GM19438 (cell line): ENCODE measurements around the gene HS1BP3.

Source experiments
- ATAC-seq: cut with Tn5 transposase; IDR thresholded peaks from one replicate; pipeline ENCODE4 v1.9.1; 2021; ENCODE audit warnings: low read depth; ENCODE audit not compliant: unreplicated experiment

The HS1BP3 gene

DNA sequence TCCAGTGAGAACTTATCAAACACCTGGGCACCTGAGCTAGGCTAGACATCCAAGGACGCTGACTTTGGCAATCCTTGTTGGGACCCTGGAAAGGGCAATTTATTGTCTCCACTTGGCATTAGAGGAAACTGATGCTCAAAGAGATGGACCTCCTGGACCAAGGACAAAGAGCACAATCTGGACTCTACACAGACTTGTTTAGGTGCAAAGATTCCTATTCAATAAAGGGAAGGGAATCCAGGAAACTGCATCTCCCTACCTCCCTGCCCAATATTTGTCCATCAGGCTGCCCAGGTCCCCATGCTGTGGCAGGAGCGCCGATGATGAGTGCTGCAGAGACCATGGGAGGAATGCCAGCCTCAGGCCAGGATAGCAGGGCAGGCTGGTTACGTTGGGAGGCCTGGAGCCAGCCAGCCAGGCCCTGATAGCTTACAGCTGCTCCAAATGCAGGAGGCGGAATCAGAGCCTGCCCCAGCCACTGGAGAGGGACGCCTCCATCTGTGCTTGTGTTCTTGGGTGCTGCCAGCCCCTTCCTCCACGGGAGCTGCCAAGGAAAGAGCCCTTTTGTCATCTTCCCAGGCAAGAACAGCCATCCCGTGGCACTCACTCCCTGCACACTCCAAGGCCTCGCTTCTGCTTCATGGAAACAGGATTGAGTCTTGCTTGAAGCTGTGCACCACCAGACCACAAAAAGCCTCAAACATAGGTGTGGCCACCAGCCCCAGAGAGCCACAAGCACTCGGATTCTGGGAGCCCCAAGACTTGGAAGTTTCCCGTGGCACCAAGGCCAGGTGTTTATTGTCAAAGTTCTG is 60.0 kb downstream of the HS1BP3 start:
- ATAC-seq, result no peak

DNA sequence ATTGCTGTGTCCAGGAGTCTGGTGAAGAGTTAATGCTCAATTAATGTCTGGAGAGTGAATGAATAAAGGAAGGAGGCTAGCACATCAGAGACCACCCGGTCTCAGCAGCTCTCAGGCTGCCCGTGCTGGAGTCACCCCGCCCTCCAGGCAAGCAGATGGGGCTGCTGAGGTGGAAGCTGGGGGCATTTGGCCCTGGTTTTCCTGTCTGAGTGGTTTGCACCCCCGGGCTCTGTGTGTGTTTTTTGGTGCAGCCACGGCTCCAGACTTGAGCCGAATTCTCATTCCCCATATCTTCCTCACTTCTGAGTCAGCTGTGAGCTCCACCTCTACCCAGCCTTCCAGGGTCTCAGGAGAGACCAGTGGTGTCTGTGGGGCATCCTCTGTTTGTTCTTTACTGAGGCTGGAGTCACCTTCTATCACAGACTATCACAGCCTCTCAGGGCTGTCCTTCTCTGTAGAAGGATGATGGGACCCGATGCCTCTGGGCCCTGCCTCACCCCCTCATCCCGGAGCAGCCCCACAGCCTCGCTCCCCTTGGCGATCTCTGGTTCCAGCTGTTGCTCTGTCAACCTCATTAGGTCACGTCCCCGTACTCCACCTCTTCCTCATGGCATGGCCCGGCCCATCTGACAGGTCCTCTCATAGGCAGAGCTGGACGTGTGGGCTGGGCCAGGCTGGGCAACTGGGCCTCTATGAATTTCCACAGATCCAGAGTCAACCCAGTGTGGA is 60.8 kb downstream of the HS1BP3 start:
- ATAC-seq, result no peak

DNA sequence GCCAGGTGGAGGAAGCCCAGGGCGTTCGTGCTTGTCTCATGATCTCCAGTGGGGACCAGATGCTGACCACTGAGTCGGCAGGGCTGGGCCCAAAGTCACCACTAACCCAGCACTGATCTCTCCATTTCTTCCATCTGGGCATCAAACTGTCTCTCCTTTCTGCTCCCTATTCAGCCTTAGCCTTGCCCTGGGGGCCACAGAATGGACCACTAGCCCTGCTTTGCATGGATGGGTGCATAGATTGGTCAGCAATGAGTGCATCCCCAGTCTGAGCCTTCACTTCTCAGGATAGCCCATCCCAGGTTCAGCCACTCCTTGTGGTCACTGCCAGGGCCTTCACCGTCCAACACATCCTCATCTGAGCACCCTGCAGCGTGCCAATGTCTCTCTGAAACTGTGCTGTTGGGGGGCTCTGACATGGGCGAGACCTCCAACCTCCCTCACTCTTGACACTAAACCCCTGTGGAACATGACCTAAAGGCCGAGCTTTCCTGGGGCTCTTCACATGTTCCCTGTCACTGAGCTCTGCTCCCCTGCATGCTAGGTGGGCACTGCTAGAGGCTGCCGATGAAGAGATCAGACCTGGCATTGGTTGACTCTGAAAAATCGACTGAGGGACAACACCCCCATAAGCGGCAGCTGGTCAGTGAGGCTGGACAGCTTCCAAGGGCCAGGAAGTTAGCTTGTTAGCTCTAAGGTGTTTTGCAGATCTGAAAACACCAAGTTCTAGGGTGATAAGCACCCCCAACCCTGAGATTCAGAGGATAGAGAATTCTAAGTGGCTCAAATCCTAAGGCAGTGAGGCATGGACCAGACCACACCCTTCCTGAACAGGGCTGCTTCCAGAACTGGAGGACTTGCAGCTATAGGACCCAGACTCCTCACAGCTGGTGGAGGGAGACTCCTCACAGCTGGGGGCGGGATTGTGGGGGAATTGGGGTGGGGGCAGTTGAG is 61.7 kb downstream of the HS1BP3 start:
- no peak for ATAC-seq

DNA sequence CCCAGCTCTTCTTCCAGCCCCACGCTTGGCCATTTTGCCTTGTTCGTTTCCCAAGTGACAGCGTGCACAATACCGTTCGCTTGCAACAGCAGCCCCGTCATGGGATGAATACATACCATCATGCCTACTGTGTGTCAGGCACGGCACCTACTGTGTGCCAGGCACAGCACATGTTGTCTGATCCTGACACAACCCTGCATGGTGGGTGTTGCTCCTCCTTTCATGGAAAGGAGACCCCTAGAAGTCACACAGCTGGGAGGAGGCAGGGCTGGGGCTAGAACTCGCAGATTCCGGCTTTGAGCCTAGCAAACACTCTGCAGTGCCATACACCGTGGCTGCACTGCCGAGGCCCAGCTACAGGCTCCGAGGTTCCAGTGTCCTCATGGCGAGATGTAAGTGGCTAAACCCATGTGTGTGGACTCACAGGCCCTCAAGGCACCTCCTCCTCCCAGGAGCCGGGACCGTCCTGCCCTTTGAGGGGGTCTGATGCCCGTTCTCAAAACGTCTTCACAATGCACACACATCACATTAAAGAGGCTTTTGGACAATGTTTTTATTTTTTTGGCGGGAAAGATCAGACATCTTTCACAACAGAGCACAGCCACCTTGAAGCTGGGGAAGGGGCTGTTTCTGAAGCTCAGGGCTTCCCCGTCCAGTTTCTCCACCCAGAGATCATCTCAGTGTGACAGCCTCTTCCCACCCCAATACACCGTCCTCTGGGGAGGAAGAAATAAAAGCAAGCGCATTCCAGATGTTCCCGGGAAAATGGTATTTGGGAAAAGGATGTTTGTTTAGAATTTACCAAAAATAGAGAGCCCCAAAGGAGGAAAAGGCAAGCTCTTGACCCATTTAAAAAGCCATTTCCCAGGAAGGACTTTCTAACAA is 64.9 kb downstream of the HS1BP3 start:
- ATAC-seq, result no peak

DNA sequence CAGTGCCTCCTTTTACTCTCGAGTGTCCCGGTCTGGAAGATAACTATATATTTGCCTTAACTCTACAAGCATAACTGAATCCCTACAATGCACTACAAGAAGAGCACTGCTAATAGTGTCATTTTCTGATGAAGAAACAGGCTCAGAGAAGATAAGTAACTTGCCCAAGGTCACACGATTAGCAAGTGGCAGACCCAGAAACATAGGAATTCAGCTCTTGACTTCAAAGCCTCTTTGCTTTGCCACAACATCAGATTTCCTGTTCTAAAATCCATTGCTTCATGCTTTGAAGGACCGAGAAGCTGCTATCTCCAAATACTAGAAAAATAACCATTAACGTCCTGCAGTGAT is 65.6 kb downstream of the HS1BP3 start:
- ATAC-seq, result no peak

DNA sequence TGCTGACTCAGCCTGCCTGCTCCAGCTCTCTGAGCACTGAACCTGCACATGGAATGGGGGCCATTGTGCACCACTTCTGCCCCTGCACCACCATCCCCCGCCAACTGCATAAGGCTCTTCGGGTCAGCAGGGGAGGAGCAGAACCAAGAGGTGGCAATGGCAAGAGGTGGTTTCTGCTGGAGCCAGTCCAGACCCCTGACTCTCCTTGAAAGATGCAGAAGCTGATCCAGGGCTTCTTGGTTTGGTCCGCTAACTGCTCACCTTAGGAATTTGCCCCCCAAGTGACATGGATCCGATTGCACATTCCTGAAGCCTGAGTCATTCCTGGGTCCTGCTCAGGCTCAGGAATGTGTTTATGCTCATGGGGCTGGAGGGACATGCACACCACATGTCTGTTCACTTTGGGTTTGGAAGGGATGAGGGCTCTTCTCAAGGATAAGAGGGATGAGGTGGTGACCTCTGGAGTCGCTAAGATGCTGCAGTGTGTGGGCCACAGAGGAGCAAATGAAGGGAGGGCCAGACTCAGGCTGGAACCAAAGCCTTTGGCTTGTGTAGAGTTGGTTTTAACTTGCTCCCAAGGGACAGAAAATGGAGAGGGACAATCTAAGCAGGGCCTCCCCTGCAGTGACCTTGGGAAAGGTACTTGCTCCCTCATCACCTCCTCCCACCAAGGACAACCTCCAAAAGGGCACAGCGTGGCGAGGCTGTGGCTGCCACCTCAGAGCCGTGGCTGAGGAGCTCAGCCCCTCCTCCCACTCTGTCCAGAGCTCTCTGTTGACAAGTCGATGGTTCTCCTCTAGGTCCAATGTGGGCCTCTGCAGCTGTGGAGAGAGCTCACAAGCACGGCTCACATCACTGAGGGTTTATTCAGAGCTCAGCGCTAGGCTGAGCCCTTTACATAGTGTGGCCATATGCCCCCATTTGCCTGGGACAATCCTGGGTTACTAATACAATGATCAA is 66.2 kb downstream of the HS1BP3 start:
- ATAC-seq, result no peak

DNA sequence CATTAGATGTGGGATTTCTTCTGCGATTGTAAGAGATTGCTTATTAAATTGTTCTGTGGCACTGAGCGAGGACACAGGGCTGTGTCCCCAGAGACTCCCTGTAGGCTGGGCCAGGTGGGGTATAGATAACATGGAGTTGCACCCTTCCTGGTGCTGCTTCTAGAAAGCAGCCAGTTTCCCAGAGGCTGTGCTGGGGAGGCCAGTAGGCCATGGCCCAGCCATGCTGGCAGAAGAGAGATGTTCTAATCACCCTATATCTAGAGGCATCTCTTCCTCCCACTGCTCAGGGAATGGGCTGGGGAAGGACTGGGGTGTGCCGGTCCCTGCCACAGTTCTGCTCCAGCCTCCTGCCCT is 66.9 kb downstream of the HS1BP3 start:
- no peak for ATAC-seq

DNA sequence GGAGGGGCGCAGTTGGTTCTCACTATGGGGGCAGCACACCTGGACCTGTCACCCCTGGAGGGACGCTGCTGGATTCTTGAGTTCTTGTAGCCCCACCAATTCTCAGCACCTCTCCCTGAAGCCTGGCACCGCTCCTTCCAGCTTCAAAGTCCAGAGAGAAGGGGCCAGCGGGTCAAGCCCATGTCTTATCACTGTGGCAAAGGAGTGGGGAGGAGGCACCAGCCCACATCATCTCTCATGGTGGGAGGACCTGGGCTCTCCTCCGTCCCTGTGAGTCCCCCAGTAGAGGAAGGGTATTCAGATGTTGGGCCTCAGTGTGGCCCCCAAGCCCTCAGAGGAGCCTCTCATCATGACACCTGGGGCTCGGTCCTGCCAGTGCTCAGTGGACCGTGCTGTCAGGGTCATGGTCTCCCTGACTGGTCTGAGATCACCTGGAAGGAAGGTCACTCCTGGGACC is 67.4 kb downstream of the HS1BP3 start:
- ATAC-seq, result no peak

DNA sequence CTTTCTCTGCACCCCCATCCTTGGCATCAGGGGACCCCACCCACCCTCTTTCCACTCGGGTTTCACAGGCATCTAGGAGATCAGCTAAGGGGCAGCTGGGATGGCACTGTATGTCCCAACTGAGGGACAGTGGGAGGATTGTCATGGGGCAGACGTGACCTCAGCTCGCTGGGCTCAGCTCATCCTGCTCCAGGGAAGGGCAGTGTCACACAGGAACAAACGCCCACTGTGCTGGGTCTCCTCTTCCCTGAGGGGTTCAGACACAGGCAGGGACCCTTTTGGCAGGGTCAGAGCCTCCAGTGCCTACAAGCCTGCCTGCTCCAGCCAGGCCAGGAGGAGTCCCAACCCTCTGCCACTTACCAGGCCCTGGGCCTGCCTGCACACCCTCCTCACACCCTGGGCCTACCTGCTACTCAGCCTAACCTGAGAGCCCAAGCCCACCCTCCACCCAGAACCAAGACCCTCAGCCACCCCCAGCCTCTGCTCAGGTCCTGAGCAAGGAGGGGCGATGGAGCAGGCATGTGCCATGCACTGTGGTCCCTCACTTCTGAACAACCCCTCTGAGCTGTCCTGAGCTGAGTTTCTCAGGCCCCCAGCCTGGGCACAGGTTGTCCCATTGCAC is 68.2 kb downstream of the HS1BP3 start:
- ATAC-seq, result no peak

DNA sequence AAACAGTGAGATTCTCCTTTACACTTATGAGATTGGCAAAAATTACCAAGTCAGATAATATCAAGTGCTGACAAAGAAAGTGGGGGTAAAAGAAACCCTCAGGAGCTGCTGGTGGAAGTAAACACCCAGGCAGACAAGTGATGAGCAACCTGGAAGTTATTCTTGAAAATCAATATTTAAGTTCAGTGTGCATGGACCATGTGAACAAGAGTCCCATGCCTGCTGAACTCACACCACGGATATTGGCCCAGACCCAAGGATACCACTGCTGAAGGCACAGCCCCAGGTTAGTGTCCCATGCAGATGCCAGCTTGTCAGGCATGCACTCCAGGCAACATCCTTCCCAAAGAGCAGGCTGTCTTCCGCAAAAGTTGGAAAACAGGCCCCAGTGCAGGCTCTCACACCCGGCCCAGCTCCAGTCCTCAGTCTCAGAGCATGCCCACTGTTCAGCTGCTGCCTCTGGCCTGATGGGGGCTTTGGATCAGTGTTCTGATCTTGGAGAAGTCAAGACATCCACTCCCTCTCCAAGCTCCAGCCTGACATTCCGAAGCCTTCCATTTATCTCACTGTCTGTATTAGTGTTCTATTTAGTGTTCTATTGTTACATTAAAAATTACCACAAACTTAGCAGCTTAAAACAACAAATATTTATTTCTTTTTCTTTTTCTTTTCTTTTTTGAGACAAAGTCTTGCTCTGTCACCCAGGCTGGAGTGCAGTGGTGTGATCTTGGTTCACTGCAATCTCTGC is 70.0 kb downstream of the HS1BP3 start:
- no peak for ATAC-seq

DNA sequence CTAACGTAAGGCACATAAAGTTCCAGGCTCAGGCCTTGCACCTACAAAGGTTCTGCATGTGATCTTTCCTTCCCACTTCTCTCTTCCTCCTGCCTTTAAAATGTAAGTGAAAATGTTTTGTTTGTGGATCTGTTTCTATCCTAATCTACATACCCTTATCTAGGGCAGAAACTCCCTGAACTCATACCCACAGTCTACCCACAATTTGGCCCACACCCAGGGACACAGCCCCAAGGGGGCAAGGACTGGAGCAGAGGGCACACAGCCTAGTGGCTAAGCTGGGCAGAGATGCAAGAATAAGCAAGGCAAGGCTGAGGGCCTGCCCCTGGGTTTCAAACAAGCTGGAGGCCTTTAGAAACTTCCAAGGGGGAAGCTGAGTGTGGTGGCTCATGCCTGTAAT is 71.0 kb downstream of the HS1BP3 start:
- no peak for ATAC-seq

DNA sequence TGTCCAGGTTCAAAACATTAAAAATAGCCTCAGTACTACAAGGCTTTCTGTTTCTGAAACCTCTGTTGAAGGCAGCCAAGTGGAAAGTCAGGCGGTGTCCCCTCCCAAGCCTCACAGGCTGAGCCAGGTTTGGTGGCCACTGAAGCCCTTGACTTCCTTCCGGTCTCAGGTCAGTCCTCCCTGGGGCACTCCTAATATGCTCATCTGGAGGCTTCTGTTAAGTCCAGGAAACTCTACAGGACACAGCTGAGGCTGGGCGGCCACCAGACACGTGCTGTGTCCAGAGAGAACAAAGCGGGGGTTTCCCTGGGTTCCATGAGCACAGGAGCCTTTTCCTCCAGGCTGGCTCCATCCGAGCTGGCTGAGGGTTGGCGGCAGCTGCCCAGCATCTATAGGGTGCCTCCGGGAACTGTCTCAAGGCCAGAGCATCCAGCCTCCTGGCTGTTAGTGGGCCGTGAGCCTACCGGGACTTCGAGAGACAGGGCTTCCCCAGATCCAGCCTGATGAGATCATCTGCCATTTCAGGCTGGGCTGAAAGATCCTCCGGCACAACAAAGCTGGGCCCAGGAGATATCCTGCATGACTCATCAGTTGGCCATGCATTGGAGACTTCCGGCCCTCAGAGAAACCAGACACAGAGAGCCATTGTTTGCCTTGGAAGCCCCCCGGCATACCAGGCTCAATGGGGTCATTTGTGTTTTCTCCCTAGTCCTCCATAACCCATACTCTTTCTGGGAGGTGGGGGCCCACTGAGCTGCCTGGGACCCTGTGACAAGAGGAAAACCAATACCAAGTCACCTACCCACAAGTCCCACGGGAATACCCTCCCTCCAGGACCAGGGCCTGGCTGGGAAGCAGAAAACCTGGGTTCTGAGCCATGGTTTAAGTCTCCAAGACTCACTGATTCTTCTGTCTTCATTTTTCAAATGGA is 71.7 kb downstream of the HS1BP3 start:
- ATAC-seq, result peak; percentile 78

DNA sequence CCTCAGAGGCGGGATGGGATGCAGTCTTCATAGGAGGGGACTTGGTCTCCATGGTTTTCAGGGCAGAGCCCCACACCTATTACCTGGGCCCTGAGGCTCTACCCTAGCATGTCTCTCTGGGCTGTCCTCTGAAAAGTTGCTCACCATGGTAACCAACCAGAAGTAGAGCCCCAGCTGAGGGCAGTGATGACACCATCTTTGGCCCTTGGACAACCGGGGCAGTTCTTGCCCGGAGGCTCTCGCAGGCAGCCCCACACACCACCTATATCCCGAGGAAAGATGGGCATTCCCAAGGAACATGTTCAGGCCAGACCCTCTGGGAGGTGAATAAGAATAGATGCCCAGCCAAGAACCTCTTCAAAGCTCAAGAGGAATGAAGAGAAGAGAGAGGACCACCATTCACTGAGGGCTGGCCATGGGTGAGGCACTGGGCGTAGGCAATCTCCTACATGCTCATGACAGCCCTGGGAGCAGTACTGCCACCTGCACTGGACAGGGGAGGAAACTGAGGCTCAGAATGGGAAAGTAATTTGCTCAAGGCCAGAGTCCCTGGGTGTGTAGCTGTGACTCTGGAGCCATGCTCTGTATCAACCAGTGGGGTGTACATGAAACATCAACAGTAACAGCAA is 72.5 kb downstream of the HS1BP3 start:
- no peak for ATAC-seq

DNA sequence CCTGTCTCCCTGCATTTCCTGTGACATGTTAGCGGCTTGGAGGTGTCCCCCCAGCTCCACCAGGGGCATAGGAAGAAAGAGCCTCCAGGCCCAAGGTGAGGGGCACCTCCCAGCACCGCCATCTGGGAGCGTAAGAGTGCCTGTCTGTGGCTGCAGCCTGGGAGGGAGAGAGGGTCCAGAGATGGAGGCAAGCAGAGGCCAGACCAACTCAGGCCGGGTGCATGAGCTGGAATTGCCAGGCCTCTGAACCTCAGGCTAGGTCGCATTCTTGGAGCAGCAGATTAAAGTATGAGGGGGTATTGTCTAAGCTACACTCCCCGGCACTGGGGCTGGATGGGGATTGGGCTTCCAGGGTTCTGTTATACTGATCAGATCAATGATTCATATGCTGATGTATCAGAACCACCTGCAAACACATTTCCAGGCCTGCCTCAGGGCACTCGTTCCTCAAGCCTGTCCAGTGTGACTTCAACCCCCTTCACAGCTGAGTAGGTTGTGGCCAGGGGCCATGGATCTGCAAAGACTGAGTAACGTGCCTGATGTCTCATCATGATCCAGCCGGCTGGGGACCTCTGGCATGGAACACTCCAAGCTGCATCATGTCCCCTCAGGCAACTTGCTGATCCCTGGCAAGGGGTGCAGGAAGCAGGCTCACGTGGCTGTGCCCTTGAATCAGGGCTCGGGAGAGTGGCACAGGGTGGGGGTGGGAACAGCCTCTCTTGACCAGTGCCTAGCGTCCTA is 73.2 kb downstream of the HS1BP3 start:
- ATAC-seq, result no peak

DNA sequence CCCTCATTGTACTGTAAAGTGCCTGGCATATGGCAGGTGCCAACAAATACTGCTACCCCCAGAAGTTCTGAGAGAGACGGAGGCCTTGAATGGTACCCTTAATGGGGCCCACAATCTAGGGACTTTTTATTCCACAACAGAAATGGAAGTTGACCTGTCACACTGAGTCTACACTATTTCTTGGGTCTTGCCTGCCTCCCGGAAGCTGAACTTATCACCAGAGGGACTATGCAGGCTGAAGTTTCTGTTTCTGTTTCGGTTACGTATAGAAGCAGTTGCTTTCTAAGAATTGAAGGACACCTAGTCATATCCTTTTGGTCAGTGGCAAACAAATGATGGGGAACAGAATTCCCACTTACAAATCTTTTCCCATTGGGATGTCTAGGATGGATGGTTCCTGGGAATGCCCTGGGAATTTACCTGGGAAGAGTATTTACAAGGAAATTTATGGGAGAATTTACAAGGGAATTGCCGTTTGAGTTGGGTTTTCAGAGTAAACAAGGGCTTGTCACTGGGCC is 74.2 kb downstream of the HS1BP3 start:
- peak; percentile 60 for ATAC-seq
